NCI-H187 (cell line): Measurements from ENCODE around the gene HUWE1.
"Not testable (repeated sequence)": the region's sequence is repeated elsewhere in the genome, so short reads cannot be mapped to it uniquely, and the experiment has no call there.

Experiments
- DNase-seq, 2 experiments: peaks; one replicate each; lab custom pipeline; 2025; lab: John Stamatoyannopoulos, UW

Gene HUWE1

GRCh38 chrX:53606456-53606855, 80.1 kb downstream of the HUWE1 start:
- DNase-seq: no peak

GRCh38 chrX:53605004-53605403, 81.5 kb downstream of the HUWE1 start:
- DNase-seq: no peak

- no peak for DNase-seq
Measured at GRCh38 chrX:53599781-53600396, 86.6 kb downstream of the HUWE1 start.

GRCh38 chrX:53598169-53598568, 88.3 kb downstream of the HUWE1 start:
- DNase-seq: no peak

- DNase-seq: no peak
Measured at GRCh38 chrX:53595266-53595810, 91.2 kb downstream of the HUWE1 start.

- no peak for DNase-seq
Measured at GRCh38 chrX:53594354-53594753, 92.2 kb downstream of the HUWE1 start.

- DNase-seq: no peak
Measured at GRCh38 chrX:53587795-53588420, 98.6 kb downstream of the HUWE1 start.

- DNase-seq: no peak
Measured at GRCh38 chrX:53584891-53585290, 101.6 kb downstream of the HUWE1 start.

GRCh38 chrX:53583571-53583970, 102.9 kb downstream of the HUWE1 start:
- DNase-seq: no peak

- DNase-seq: no peak
Measured at GRCh38 chrX:53580742-53581504, 105.6 kb downstream of the HUWE1 start.

GRCh38 chrX:53571494-53571893, 115.0 kb downstream of the HUWE1 start:
- no peak for DNase-seq

- DNase-seq: no peak
Measured at GRCh38 chrX:53563324-53563723, 123.2 kb downstream of the HUWE1 start.

- DNase-seq: no peak
Measured at GRCh38 chrX:53561912-53562311, 124.6 kb downstream of the HUWE1 start.

- DNase-seq: no peak
Measured at GRCh38 chrX:53558646-53559045, 127.9 kb downstream of the HUWE1 start.

- no peak for DNase-seq
Measured at GRCh38 chrX:53556868-53557267, 129.7 kb downstream of the HUWE1 start.

- no peak for DNase-seq
Measured at GRCh38 chrX:53550756-53551463, 135.6 kb downstream of the HUWE1 start.

- DNase-seq: no peak
Measured at GRCh38 chrX:53547668-53548067, 138.9 kb downstream of the HUWE1 start.

- no peak for DNase-seq
Measured at GRCh38 chrX:53544936-53545335, 141.6 kb downstream of the HUWE1 start.

GRCh38 chrX:53538781-53539180, 147.7 kb downstream of the HUWE1 start:
- DNase-seq: no peak

GRCh38 chrX:53531255-53531966, 155.1 kb downstream of the HUWE1 start:
- DNase-seq: not testable (repeated sequence)

GRCh38 chrX:53526999-53527398, 159.5 kb downstream of the HUWE1 start:
- DNase-seq: no peak

- DNase-seq: no peak
Measured at GRCh38 chrX:53511322-53511721, 175.2 kb downstream of the HUWE1 start.
